H1 (cell line): ENCODE data around the gene SRXN1. TPM values are rescaled to one million over a fixed set of nuclear protein-coding genes. Genes with fewer than 3 reads are reported as not detected.

Source experiments
- CTCF ChIA-PET: fragments of 300-600 bp; sonication (Branson Sonifier 250); formaldehyde crosslinking; loops from one replicate; lab custom pipeline; 2021; ENCODE audit not compliant: partially characterized antibody; lab: Charles Lee
- POLR2A ChIA-PET: fragments of 300-600 bp; sonication (Branson Sonifier 250); formaldehyde crosslinking; loops from one replicate; lab custom pipeline; 2021; ENCODE audit warnings: inconsistent platforms; ENCODE audit not compliant: partially characterized antibody; lab: Charles Lee
- DNase-seq, 2 experiments: peaks; one replicate each; pipeline versions ENCODE4 v3.0.0 to v3.0.0-alpha.2; 2010 to 2022; ENCODE audit warnings: low spot score in 2 of 2, low read depth in 1 of 2, mixed read lengths in 1 of 2
- FAIRE-seq: peaks from 2 replicates; lab custom pipeline; 2011; peaks lifted over from hg19 to GRCh38; lab: Jason Lieb, UNC
- H2AFZ ChIP-seq: 2 replicates; pipeline ENCODE4 v1.8.1; 2012; ENCODE audit warnings: low read length, inconsistent platforms
- H2AK5ac ChIP-seq: 2 replicates; pipeline ENCODE4 v1.6.1; 2013; ENCODE audit warnings: low read depth, low read length
- H2BK120ac ChIP-seq: replicated peaks from 2 replicates; pipeline ENCODE3; 2013; ENCODE audit warnings: low read depth, low read length, inconsistent platforms
- H2BK12ac ChIP-seq: 2 replicates; pipeline ENCODE4 v1.6.1; 2013; ENCODE audit warnings: low read depth, low read length
- H2BK15ac ChIP-seq: 2 replicates; pipeline ENCODE4 v1.6.1; 2013; ENCODE audit warnings: low read length
- H2BK20ac ChIP-seq: 2 replicates; pipeline ENCODE4 v1.6.1; 2013; ENCODE audit warnings: low read length
- H2BK5ac ChIP-seq: 2 replicates; pipeline ENCODE4 v1.6.1; 2013; ENCODE audit warnings: low read depth, low read length
- H3K14ac ChIP-seq: 2 replicates; pipeline ENCODE4 v1.6.1; 2013; ENCODE audit warnings: inconsistent platforms; ENCODE audit not compliant: insufficient read length
- H3K18ac ChIP-seq: 2 replicates; pipeline ENCODE4 v1.6.1; 2013; ENCODE audit warnings: low read length; ENCODE audit errors: extremely low read depth
- H3K23ac ChIP-seq: 2 replicates; pipeline ENCODE4 v1.6.1; 2013; ENCODE audit warnings: inconsistent platforms; ENCODE audit not compliant: insufficient read length
- H3K23me2 ChIP-seq: 2 replicates; pipeline ENCODE4 v1.6.1; 2013; ENCODE audit warnings: low read depth, low read length
- H3K27ac ChIP-seq: 2 replicates; pipeline ENCODE4 v1.6.1; 2011; ENCODE audit warnings: low read depth, low read length, inconsistent platforms
- H3K27me3 ChIP-seq, 4 experiments: replicated peaks in 1 of 4; 1 replicate in 1 of 4; 2 replicates in 3 of 4; pipeline versions ENCODE4 v1.6.1 to v1.8.1; 2011 to 2013; ENCODE audit warnings: low read length in 3 of 4, mild to moderate bottlenecking in 3 of 4, inconsistent platforms in 2 of 4, mixed read lengths in 2 of 4, moderate library complexity in 1 of 4; ENCODE audit not compliant: control insufficient read depth in 3 of 4, insufficient read depth in 3 of 4; ENCODE audit errors: extremely low read depth in 1 of 4
- H3K36me3 ChIP-seq, 4 experiments: 2 replicates each; pipeline versions ENCODE4 v1.6.1 to v1.8.1; 2011 to 2013; ENCODE audit warnings: mild to moderate bottlenecking in 4 of 4, low read length in 3 of 4, moderate library complexity in 2 of 4, control low read depth in 1 of 4, inconsistent platforms in 1 of 4; ENCODE audit not compliant: insufficient read depth in 4 of 4, control insufficient read depth in 2 of 4
- H3K4ac ChIP-seq: replicated peaks from 2 replicates; pipeline ENCODE3; 2013; ENCODE audit warnings: low read length, low read depth, mixed read lengths, inconsistent platforms; ENCODE audit not compliant: insufficient read length
- H3K4me1 ChIP-seq, 4 experiments: replicated peaks in 1 of 4; 1 replicate in 1 of 4; 2 replicates in 3 of 4; pipeline versions ENCODE4 v1.6.1 to v1.8.1; 2011 to 2013; ENCODE audit warnings: low read length in 3 of 4, inconsistent platforms in 2 of 4, mixed read lengths in 1 of 4; ENCODE audit not compliant: insufficient read depth in 4 of 4, control insufficient read depth in 3 of 4
- H3K4me2 ChIP-seq, 2 experiments: 2 replicates each; pipeline versions ENCODE4 v1.6.1 to v1.8.1; 2011 to 2013; ENCODE audit warnings: low read depth in 2 of 2, low read length in 2 of 2, control low read depth in 1 of 2, inconsistent platforms in 1 of 2, mild to moderate bottlenecking in 1 of 2; ENCODE audit not compliant: insufficient read depth in 1 of 2
- H3K4me3 ChIP-seq, 4 experiments: fragments of 200-600, 300-600 bp in 1 of 4; sonication (generic), shearing (Covaris generic), sonication (Bioruptor Twin) in 1 of 4; 2 replicates each; pipeline versions ENCODE4 v1.5.1 to v1.8.1; 2011 to 2016; ENCODE audit warnings: low read length in 4 of 4, low read depth in 3 of 4, control low read depth in 2 of 4, inconsistent platforms in 2 of 4, mild to moderate bottlenecking in 2 of 4, mixed read lengths in 1 of 4, moderate library complexity in 1 of 4; ENCODE audit not compliant: insufficient read depth in 2 of 4; ENCODE audit errors: extremely low read depth in 1 of 4
- H3K56ac ChIP-seq: replicated peaks from 2 replicates; pipeline ENCODE3; 2013; ENCODE audit warnings: low read depth, mild to moderate bottlenecking, mixed read lengths, low read length, inconsistent platforms; ENCODE audit not compliant: insufficient read length
- H3K79me1 ChIP-seq: 2 replicates; pipeline ENCODE4 v1.6.1; 2013; ENCODE audit warnings: low read depth, low read length, control low read depth
- H3K79me2 ChIP-seq, 2 experiments: 2 replicates each; pipeline versions ENCODE4 v1.6.1 to v1.8.1; 2012 to 2013; ENCODE audit warnings: low read length in 2 of 2, mild to moderate bottlenecking in 2 of 2, inconsistent platforms in 1 of 2; ENCODE audit not compliant: insufficient read depth in 2 of 2, control insufficient read depth in 1 of 2
- H3K9ac ChIP-seq, 4 experiments: replicated peaks in 1 of 4; 1 replicate in 1 of 4; 2 replicates in 3 of 4; pipeline versions ENCODE4 v1.6.1 to v1.8.1; 2011 to 2013; ENCODE audit warnings: low read depth in 3 of 4, low read length in 3 of 4, control low read depth in 2 of 4, mild to moderate bottlenecking in 2 of 4, moderate library complexity in 2 of 4, inconsistent platforms in 1 of 4; ENCODE audit errors: extremely low read depth in 1 of 4
- H3K9me3 ChIP-seq, 2 experiments: 2 replicates each; pipeline versions ENCODE4 v1.6.1 to v1.8.1; 2012 to 2013; ENCODE audit warnings: mild to moderate bottlenecking in 2 of 2, moderate library complexity in 2 of 2, control low read depth in 1 of 2, inconsistent platforms in 1 of 2, low read depth in 1 of 2, low read length in 1 of 2, mixed read lengths in 1 of 2; ENCODE audit not compliant: insufficient read depth in 2 of 2
- H4K20me1 ChIP-seq, 2 experiments: replicated peaks in 1 of 2; 2 replicates each; pipeline versions ENCODE3 to v1.8.1; 2011 to 2013; ENCODE audit warnings: inconsistent platforms in 2 of 2, low read length in 2 of 2, mild to moderate bottlenecking in 1 of 2; ENCODE audit not compliant: insufficient read depth in 2 of 2, control insufficient read depth in 1 of 2
- H4K5ac ChIP-seq: 2 replicates; pipeline ENCODE4 v1.6.1; 2013; ENCODE audit warnings: low read length, low read depth, mixed read lengths, inconsistent platforms; ENCODE audit not compliant: insufficient read length
- H4K8ac ChIP-seq: 2 replicates; pipeline ENCODE4 v1.8.0; 2013; ENCODE audit warnings: mild to moderate bottlenecking, moderate library complexity, low read length, inconsistent platforms; ENCODE audit not compliant: insufficient read depth; ENCODE audit errors: extremely low read depth
- H4K91ac ChIP-seq: replicated peaks from 2 replicates; pipeline ENCODE3; 2013; ENCODE audit warnings: low read length, mixed read lengths, inconsistent platforms; ENCODE audit not compliant: insufficient read length
- CTBP2 ChIP-seq: IDR thresholded peaks from 2 replicates; pipeline ENCODE4 v1.7.0; 2011; ENCODE audit warnings: borderline replicate concordance, mild to moderate bottlenecking, moderate library complexity, mixed read lengths, low read length; ENCODE audit not compliant: insufficient read depth, insufficient read length
- GTF2F1 ChIP-seq: IDR thresholded peaks from 2 replicates; pipeline ENCODE4 v1.6.1; 2012; ENCODE audit warnings: low read depth, low read length, improper control_type of control experiment, borderline replicate concordance
- HDAC2 ChIP-seq, 2 experiments: fragments of 300-600 bp in 1 of 2; sonication (generic) in 1 of 2; IDR thresholded peaks; 2 replicates each; pipeline ENCODE4 v1.6.1; 2011 to 2012; ENCODE audit warnings: low read depth in 2 of 2, low read length in 2 of 2, mild to moderate bottlenecking in 2 of 2, moderate library complexity in 2 of 2, borderline replicate concordance in 1 of 2, inconsistent platforms in 1 of 2
- JUND ChIP-seq: IDR thresholded peaks from 2 replicates; pipeline ENCODE4 v1.6.1; 2011; ENCODE audit warnings: mild to moderate bottlenecking, improper control_type of control experiment, low read length
- KDM1A ChIP-seq: fragments of 200-600, 300-600 bp; sonication (generic); IDR thresholded peaks from 2 replicates; pipeline ENCODE4 v1.7.1; 2016; ENCODE audit warnings: mild to moderate bottlenecking, low read length, borderline replicate concordance
- KDM5A ChIP-seq: fragments of 200-600 bp; IDR thresholded peaks from 2 replicates; pipeline ENCODE4 v1.7.1; 2012; ENCODE audit warnings: mild to moderate bottlenecking, low read length, inconsistent platforms, mixed read lengths
- RFX5 ChIP-seq: IDR thresholded peaks from 2 replicates; pipeline ENCODE4 v1.6.1; 2011; ENCODE audit warnings: low read depth, low read length, improper control_type of control experiment, borderline replicate concordance
- ZNF274 ChIP-seq: IDR thresholded peaks from 2 replicates; pipeline ENCODE4 v1.7.0; 2012; ENCODE audit warnings: low read length, borderline replicate concordance; ENCODE audit errors: extremely low read depth
- WGBS, 2 experiments: shearing (Covaris generic) in 1 of 2; methylation state at CpG; one replicate each; pipeline versions ENCODE4 v1.1.6 to v1.1.7; 2013 to 2015; ENCODE audit warnings: low lambda C conversion rate in 2 of 2, mixed read lengths in 2 of 2, inconsistent platforms in 1 of 2, low coverage in 1 of 2, missing lambda C conversion rate in 1 of 2; ENCODE audit not compliant: insufficient replicate concordance in 2 of 2, insufficient coverage in 1 of 2, insufficient read length in 1 of 2; ENCODE audit errors: extremely low coverage in 1 of 2, missing lambda C conversion rate in 1 of 2; 5-methylcytosine and 5-hydroxymethylcytosine counted together
- polyA plus RNA-seq, 7 experiments: library from polyadenylated mRNA; depleted of rRNA in 3 of 7; stranded (reverse) in 5 of 7; unstranded in 2 of 7; fragments of >200 nt in 5 of 7; fragments of 200-250 nt in 2 of 7; gene quantifications; 1 replicate in 5 of 7; 2 replicates in 1 of 7; 4 replicates in 1 of 7; pipeline versions ENCODE4 v1.2.1 to v1.2.3, GENCODE V29; 2011 to 2013; ENCODE audit warnings: missing spikeins in 2 of 7, mixed read lengths in 2 of 7
- total RNA-seq: library from RNA; stranded (reverse); fragmentation: NEBNext Ultra II Directional; extraction: Animal tissue kit (Norgen Biotek cat#: 25700); gene quantifications from 2 replicates; pipeline ENCODE4 v1.2.1, GENCODE V29; 2021
- TF ChIP-seq, protein P1 (sequence below): IDR thresholded peaks from 2 replicates; pipeline ENCODE4 v1.6.1; 2012; ENCODE audit warnings: low read length, inconsistent platforms

Gene SRXN1
- total and polyA plus RNA-seq, 2 of the 8 experiments (the other 6 are each of a cell fraction or from before 2014, with no cell fraction given), result 12.2 to 15.8 TPM

- Histone ChIP-seq H3K4me1 (peaks cover 0 to 3% (median 1%) of the 10 kb centered on the region in 4 experiments; a peak in 2 of 7 replicates), H3K4me3 (no peak overlapping the region), H3K18ac (no peak overlapping the region), H4K91ac (no peak overlapping the region), H2BK5ac (no peak overlapping the region), H3K14ac (no peak overlapping the region), H4K8ac (no peak overlapping the region), H3K36me3 (no peaks in the 10 kb centered on the region), H2BK15ac (no peak overlapping the region), H2AK5ac (no peak overlapping the region), H3K23ac (no peak overlapping the region), H3K9me3 (no peaks in the 10 kb centered on the region), H3K4me2 (no peak overlapping the region), H3K23me2 (no peaks in the 10 kb centered on the region), H3K56ac (no peak overlapping the region), H3K27ac (no peak overlapping the region), H2BK20ac (no peak overlapping the region), H2AFZ (no peak overlapping the region), H3K4ac (no peak overlapping the region), H2BK120ac (no peak overlapping the region), H3K79me1 (no peaks in the 10 kb centered on the region), H3K9ac (no peak overlapping the region), H4K5ac (no peak overlapping the region), H3K79me2 (no peaks in the 10 kb centered on the region), H4K20me1 (no peaks in the 10 kb centered on the region), H3K27me3 (no peaks in the 10 kb centered on the region), H2BK12ac (no peak overlapping the region)
- ChIA-PET CTCF (interaction anchor here (0.6 to 2.9 kb wide), 23 partner anchors 10 to 190 kb away, joined by 3 to 24 read pairs (median 3); partner anchors contain the start of gene SRXN1), POLR2A (interaction anchor here (1.2 to 1.4 kb wide), 2 partner anchors 29 to 59 kb away, joined by 3 to 4 read pairs; no protein-coding TSS in a partner anchor)
- FAIRE-seq (no peak), DNase-seq (no peak)
- 83% methylated on average over 11 of the region's 11 CpGs; no CpG with 5 or more reads in 1 of the 2 experiments for WGBS, 2 experiments
- TF ChIP-seq GTF2F1 (no peak), ZNF274 (no peak), KDM5A (no peak), KDM1A (peak; percentile 68; the same call in 1 of the 2 replicates), CTBP2 (no peak), RFX5 (no peak), HDAC2 (IDR thresholded peaks at IDR 0.05; ENCODE audit: borderline replicate concordance in 1 of 2, low read depth in 2 of 2, low read length in 2 of 2) (0 out of 4 replicates have a peak, but pooled peaks of 1 of the 2 experiments have one; percentile 57), JUND (no peak)
- TF ChIP-seq, protein P1, sequence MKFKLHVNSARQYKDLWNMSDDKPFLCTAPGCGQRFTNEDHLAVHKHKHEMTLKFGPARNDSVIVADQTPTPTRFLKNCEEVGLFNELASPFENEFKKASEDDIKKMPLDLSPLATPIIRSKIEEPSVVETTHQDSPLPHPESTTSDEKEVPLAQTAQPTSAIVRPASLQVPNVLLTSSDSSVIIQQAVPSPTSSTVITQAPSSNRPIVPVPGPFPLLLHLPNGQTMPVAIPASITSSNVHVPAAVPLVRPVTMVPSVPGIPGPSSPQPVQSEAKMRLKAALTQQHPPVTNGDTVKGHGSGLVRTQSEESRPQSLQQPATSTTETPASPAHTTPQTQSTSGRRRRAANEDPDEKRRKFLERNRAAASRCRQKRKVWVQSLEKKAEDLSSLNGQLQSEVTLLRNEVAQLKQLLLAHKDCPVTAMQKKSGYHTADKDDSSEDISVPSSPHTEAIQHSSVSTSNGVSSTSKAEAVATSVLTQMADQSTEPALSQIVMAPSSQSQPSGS, result no peak
Measured at GRCh38 chr20:640674-641515, 12.1 kb downstream of the SRXN1 start.
